ENCODE results near the gene SULT2B1. TPM values are rescaled to one million over a fixed set of nuclear protein-coding genes. Genes with fewer than 3 reads are reported as not detected.
"Not testable (repeated sequence)": the region's sequence is repeated elsewhere in the genome, so short reads cannot be mapped to it uniquely, and the experiment has no call there.

The SULT2B1 gene
- total RNA-seq, 1 donor from 2014 or later: 16.2 TPM

- no peak for DNase-seq
Measured at GRCh38 chr19:48558018-48558684, 6.2 kb downstream of the SULT2B1 start.

GRCh38 chr19:48560095-48560530, 8.1 kb downstream of the SULT2B1 start:
- DNase-seq: no peak

- DNase-seq: no peak
Measured at GRCh38 chr19:48561412-48561811, 9.4 kb downstream of the SULT2B1 start.

GRCh38 chr19:48565090-48565489, 13.1 kb downstream of the SULT2B1 start:
- no peak for DNase-seq

GRCh38 chr19:48568345-48568886, 16.4 kb downstream of the SULT2B1 start:
- no peak for DNase-seq

GRCh38 chr19:48569814-48570213, 17.8 kb downstream of the SULT2B1 start:
- DNase-seq: no peak

- DNase-seq: no peak
Measured at GRCh38 chr19:48571378-48572162, 19.6 kb downstream of the SULT2B1 start.

GRCh38 chr19:48573163-48573505, 21.2 kb downstream of the SULT2B1 start:
- no peak for DNase-seq

- DNase-seq: no peak
Measured at GRCh38 chr19:48575931-48576622, 24.1 kb downstream of the SULT2B1 start.

GRCh38 chr19:48577908-48578307, 25.9 kb downstream of the SULT2B1 start:
- DNase-seq: not testable (repeated sequence)

GRCh38 chr19:48578891-48579290, 26.9 kb downstream of the SULT2B1 start:
- no peak for DNase-seq

GRCh38 chr19:48582168-48582567, 30.2 kb downstream of the SULT2B1 start:
- no peak for DNase-seq

- DNase-seq: no peak
Measured at GRCh38 chr19:48587387-48587786, 35.4 kb downstream of the SULT2B1 start.

GRCh38 chr19:48588670-48589401, 36.9 kb downstream of the SULT2B1 start:
- peak; percentile 38 for DNase-seq

- no peak for DNase-seq
Measured at GRCh38 chr19:48591021-48591420, 39.0 kb downstream of the SULT2B1 start.

GRCh38 chr19:48595171-48595570, 43.2 kb downstream of the SULT2B1 start:
- DNase-seq: no peak

GRCh38 chr19:48595833-48596232, 43.9 kb downstream of the SULT2B1 start:
- no peak for DNase-seq

GRCh38 chr19:48596237-48596636, 44.3 kb downstream of the SULT2B1 start:
- DNase-seq: no peak

GRCh38 chr19:48596679-48597465, 44.9 kb downstream of the SULT2B1 start:
- no peak for DNase-seq

- DNase-seq: no peak
Measured at GRCh38 chr19:48598996-48599700, 47.2 kb downstream of the SULT2B1 start.
